DMS79 treated with DMSO at 0.1 percent for 48 hours (cell line): ENCODE data around the gene UBE2H.
"Not testable (repeated sequence)": the region's sequence is repeated elsewhere in the genome, so short reads cannot be mapped to it uniquely, and the experiment has no call there.

Experiments
- DNase-seq: peaks from one replicate; lab custom pipeline; 2025; lab: John Stamatoyannopoulos, UW

UBE2H gene

GRCh38 chr7:129843978-129844840 is 108.6 kb downstream of the UBE2H start:
- no peak for DNase-seq

- peak; percentile 69 for DNase-seq
Observed at GRCh38 chr7:129843365-129843898, 109.3 kb downstream of the UBE2H start.

GRCh38 chr7:129841465-129841864 is 111.3 kb downstream of the UBE2H start:
- DNase-seq, result no peak

- peak; percentile 25 for DNase-seq
Observed at GRCh38 chr7:129840757-129841156, 112.0 kb downstream of the UBE2H start.

GRCh38 chr7:129836983-129837382 is 115.8 kb downstream of the UBE2H start:
- DNase-seq, result no peak

GRCh38 chr7:129835569-129835968 is 117.2 kb downstream of the UBE2H start:
- DNase-seq, result peak; percentile 73

GRCh38 chr7:129833353-129833752 is 119.4 kb downstream of the UBE2H start:
- not testable (repeated sequence) for DNase-seq

GRCh38 chr7:129832701-129833227 is 120.0 kb downstream of the UBE2H start:
- DNase-seq, result no peak

- DNase-seq, result no peak
Observed at GRCh38 chr7:129832282-129832681, 120.5 kb downstream of the UBE2H start.

- DNase-seq, result peak; percentile 24
Observed at GRCh38 chr7:129831424-129832058, 121.2 kb downstream of the UBE2H start.

- no peak for DNase-seq
Observed at GRCh38 chr7:129830949-129831348, 121.8 kb downstream of the UBE2H start.

GRCh38 chr7:129829737-129830631 is 122.8 kb downstream of the UBE2H start:
- peak; percentile 91 for DNase-seq

GRCh38 chr7:129828989-129829736 is 123.6 kb downstream of the UBE2H start:
- peak; percentile 96 for DNase-seq

GRCh38 chr7:129828078-129828762 is 124.5 kb downstream of the UBE2H start:
- DNase-seq, result peak; percentile 44

GRCh38 chr7:129827467-129827990 is 125.2 kb downstream of the UBE2H start:
- DNase-seq, result peak; percentile 13

GRCh38 chr7:129826895-129827294 is 125.9 kb downstream of the UBE2H start:
- not testable (repeated sequence) for DNase-seq

- peak; percentile 86 for DNase-seq
Observed at GRCh38 chr7:129825209-129825970, 127.4 kb downstream of the UBE2H start.

- peak; percentile 88 for DNase-seq
Observed at GRCh38 chr7:129824291-129825208, 128.2 kb downstream of the UBE2H start.
